CD8-positive, alpha-beta memory T cell (primary cell): ENCODE results near the gene TMA7. TPM values are rescaled to one million over a fixed set of nuclear protein-coding genes. Genes with fewer than 3 reads are reported as not detected.
A peak's percentile ranks its signal among the peaks of the same experiment; 100 is the strongest.

Experiments
- CTCF ChIA-PET: fragments of 350-600 bp; sonication (Branson Sonifier 250); formaldehyde crosslinking; loops from one replicate; lab custom pipeline; 2021; ENCODE audit warnings: antibody characterized with exemption; lab: Charles Lee
- POLR2A ChIA-PET: fragments of 350-600 bp; sonication (Branson Sonifier 250); formaldehyde crosslinking; loops from one replicate; lab custom pipeline; 2021; ENCODE audit warnings: antibody characterized with exemption; lab: Charles Lee
- DNase-seq, 5 donors: peaks; one replicate each; pipeline versions ENCODE4 v3.0.0 to v3.0.0-alpha.2; 2020 to 2022; ENCODE audit warnings: mixed read lengths in 1 of 5
- H3K27ac ChIP-seq: one replicate; pipeline ENCODE4 v1.7.0; 2013; ENCODE audit warnings: low read depth, mild to moderate bottlenecking, low read length, moderate library complexity
- H3K27me3 ChIP-seq: 2 replicates; pipeline ENCODE4 v1.7.0; 2013; ENCODE audit warnings: low read length, mild to moderate bottlenecking; ENCODE audit not compliant: insufficient read depth, poor library complexity, severe bottlenecking
- H3K36me3 ChIP-seq: 2 replicates; pipeline ENCODE4 v1.7.0; 2013; ENCODE audit warnings: mild to moderate bottlenecking, low read length, moderate library complexity; ENCODE audit not compliant: insufficient read depth
- H3K4me1 ChIP-seq: 2 replicates; pipeline ENCODE4 v1.7.0; 2013; ENCODE audit warnings: mild to moderate bottlenecking, low read length, moderate library complexity; ENCODE audit not compliant: insufficient read depth
- H3K4me3 ChIP-seq: 2 replicates; pipeline ENCODE4 v1.7.0; 2013; ENCODE audit warnings: mild to moderate bottlenecking, low read length
- H3K9me3 ChIP-seq: 2 replicates; pipeline ENCODE4 v1.7.0; 2013; ENCODE audit warnings: mild to moderate bottlenecking, low read length
- H3K27ac Mint-ChIP-seq, 8 donors: one replicate each; pipeline ENCODE4 v1.8.0; 2020 to 2021; ENCODE audit warnings: mixed read lengths in 8 of 8, mild to moderate bottlenecking in 6 of 8, inconsistent platforms in 3 of 8, moderate library complexity in 3 of 8
- H3K27me3 Mint-ChIP-seq, 2 donors: one replicate each; pipeline ENCODE4 v1.8.0; 2020 to 2021; ENCODE audit warnings: mixed read lengths in 2 of 2, mild to moderate bottlenecking in 1 of 2, moderate library complexity in 1 of 2
- H3K36me3 Mint-ChIP-seq, 3 donors: one replicate each; pipeline ENCODE4 v1.8.0; 2020 to 2021; ENCODE audit warnings: mixed read lengths in 3 of 3, inconsistent platforms in 1 of 3, mild to moderate bottlenecking in 1 of 3
- H3K4me1 Mint-ChIP-seq, 3 donors: one replicate each; pipeline ENCODE4 v1.8.0; 2020 to 2021; ENCODE audit warnings: mixed read lengths in 3 of 3, inconsistent platforms in 1 of 3, mild to moderate bottlenecking in 1 of 3
- H3K4me3 Mint-ChIP-seq, 7 donors: one replicate each; pipeline ENCODE4 v1.8.0; 2020 to 2021; ENCODE audit warnings: mixed read lengths in 7 of 7, mild to moderate bottlenecking in 6 of 7, moderate library complexity in 4 of 7, inconsistent platforms in 2 of 7
- H3K9me3 Mint-ChIP-seq, 5 donors: one replicate each; pipeline ENCODE4 v1.8.0; 2020 to 2022; ENCODE audit warnings: mixed read lengths in 5 of 5, mild to moderate bottlenecking in 3 of 5, moderate library complexity in 2 of 5, inconsistent platforms in 1 of 5
- polyA plus RNA-seq: library from polyadenylated mRNA; unstranded; fragments of 300-500 nt; fragmentation: Illumina TruSeq; gene quantifications from one replicate; pipeline ENCODE4 v1.2.3, GENCODE V29; 2021
- total RNA-seq, 2 experiments: library from RNA; stranded (reverse); gene quantifications; one replicate each; pipeline ENCODE4 v1.2.3, GENCODE V29; 2021

TMA7 gene
- total and polyA plus RNA-seq, 3 experiments from 2014 or later: 420 to 826 (median 494) TPM

GRCh38 chr3:48446043-48446424 lies 6.0 kb downstream of the TMA7 start:
- peak overlapping the region; percentile 88 for H3K4me3 ChIP-seq
- Mint-ChIP-seq H3K36me3 (peaks cover 0 to 46% (median 8%) of the 10 kb centered on the region in 3 donors), H3K9me3 (no peaks in the 10 kb centered on the region), H3K27me3 (no peaks in the 10 kb centered on the region), H3K27ac (peak overlapping the region; percentile 91 to 96 (median 95)), H3K4me1 (peaks cover 31 to 52% (median 43%) of the 10 kb centered on the region in 3 donors), H3K4me3 (peak overlapping the region; percentile 84 to 94 (median 88))
- H3K4me1 ChIP-seq: peaks cover 32% of the 10 kb centered on the region
- no peaks in the 10 kb centered on the region for H3K9me3 ChIP-seq
- H3K27ac ChIP-seq: peak overlapping the region; percentile 71
- no peak for DNase-seq
- H3K27me3 ChIP-seq: no peaks in the 10 kb centered on the region
- ChIA-PET CTCF (interaction anchor here (0.9 to 4.7 kb wide), 9 partner anchors 11 to 177 kb away, joined by 3 to 60 read pairs (median 5); no protein-coding TSS in a partner anchor), POLR2A (interaction anchor here (0.6 to 1.8 kb wide), 9 partner anchors 10 to 206 kb away, joined by 3 to 10 read pairs (median 4); partner anchors contain the start of genes SHISA5 and ZNF589)
- H3K36me3 ChIP-seq: peaks cover 17% of the 10 kb centered on the region

DNA sequence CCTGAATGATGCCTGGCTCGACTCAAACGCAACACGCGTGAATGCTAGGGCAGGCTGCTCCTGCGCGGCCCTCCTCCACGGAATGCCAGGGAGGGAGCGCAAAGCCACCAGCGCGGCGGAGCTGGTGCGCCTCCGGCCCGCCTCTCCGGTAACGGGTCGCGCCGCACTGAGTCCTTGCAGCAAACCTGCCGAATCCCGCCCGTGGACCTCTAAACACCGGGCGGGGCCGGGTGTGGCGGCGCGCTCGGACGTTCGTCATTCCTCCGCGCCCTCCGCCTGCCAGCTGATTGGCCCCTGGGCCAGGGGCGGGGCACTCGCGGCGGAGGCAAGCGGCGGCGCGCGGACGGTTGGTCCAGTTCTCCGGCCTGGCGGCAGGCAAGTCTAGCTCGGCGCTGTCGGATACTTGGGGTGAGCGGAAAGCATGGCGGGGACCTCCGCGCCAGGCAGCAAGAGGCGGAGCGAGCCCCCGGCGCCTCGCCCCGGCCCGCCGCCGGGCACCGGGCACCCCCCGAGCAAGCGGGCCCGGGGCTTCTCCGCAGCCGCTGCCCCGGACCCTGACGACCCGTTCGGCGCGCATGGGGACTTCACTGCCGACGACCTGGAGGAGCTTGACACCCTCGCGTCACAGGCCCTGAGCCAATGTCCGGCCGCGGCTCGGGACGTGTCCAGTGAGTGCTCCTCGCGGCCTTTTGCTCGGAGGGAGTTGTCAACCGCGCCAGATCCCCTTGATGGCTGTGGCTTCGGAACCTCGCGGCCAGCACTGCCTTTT lies 6.6 kb downstream of the TMA7 start, which contains the start of gene ATRIP:
TSS of gene ATRIP (plus strand) at position 313 of the 769 bp plus-strand sequence. CDS start at position 422, 109 bp downstream.
- H3K4me3 ChIP-seq: peak within 1 kb of the TSS; percentile 88
- Mint-ChIP-seq H3K27me3 (no peaks in the 10 kb centered on the region), H3K4me3 (peak within 1 kb of the TSS; percentile 84 to 94 (median 88)), H3K27ac (peak within 1 kb of the TSS; percentile 91 to 96 (median 95)), H3K4me1 (peaks cover 27 to 46% (median 37%) of the 10 kb centered on the region in 3 donors), H3K36me3 (peaks cover 0 to 47% (median 8%) of the 10 kb centered on the region in 3 donors), H3K9me3 (no peaks in the 10 kb centered on the region)
- DNase-seq: peak; percentile 78 to 89 (median 83)
- no peaks in the 10 kb centered on the region for H3K27me3 ChIP-seq
- H3K9me3 ChIP-seq: no peaks in the 10 kb centered on the region
- H3K27ac ChIP-seq: peak within 1 kb of the TSS; percentile 71
- peaks cover 26% of the 10 kb centered on the region for H3K4me1 ChIP-seq
- peaks cover 14% of the 10 kb centered on the region for H3K36me3 ChIP-seq
- CTCF ChIA-PET: interaction anchor here (0.8 to 4.7 kb wide), 10 partner anchors 11 to 178 kb away, joined by 3 to 60 read pairs (median 4); no protein-coding TSS in a partner anchor
- POLR2A ChIA-PET: interaction anchor here (0.6 to 1.8 kb wide), 9 partner anchors 10 to 206 kb away, joined by 3 to 10 read pairs (median 4); partner anchors contain the start of genes SHISA5 and ZNF589

- Histone ChIP-seq H3K9me3 (no peaks in the 10 kb centered on the region), H3K27me3 (no peaks in the 10 kb centered on the region), H3K27ac (no peak overlapping the region), H3K36me3 (peaks cover 13% of the 10 kb centered on the region), H3K4me3 (no peak overlapping the region), H3K4me1 (peaks cover 12% of the 10 kb centered on the region)
- peaks cover 0 to 53% (median 13%) of the 10 kb centered on the region in 3 donors for H3K36me3 Mint-ChIP-seq
- H3K4me1 Mint-ChIP-seq: peaks cover 11 to 23% (median 19%) of the 10 kb centered on the region in 3 donors
- H3K27me3 Mint-ChIP-seq: no peaks in the 10 kb centered on the region
- no peaks in the 10 kb centered on the region for H3K9me3 Mint-ChIP-seq
- peak overlapping the region in 2 of 8 donors; percentile 29 to 66 for H3K27ac Mint-ChIP-seq
- CTCF ChIA-PET: interaction anchor here (1.1 to 3.9 kb wide), 4 partner anchors 15 to 56 kb away, joined by 3 to 21 read pairs (median 6); no protein-coding TSS in a partner anchor
- no peak for DNase-seq
- H3K4me3 Mint-ChIP-seq: no peak overlapping the region
- POLR2A ChIA-PET: no interaction called here
These were observed 11.2 kb downstream of the TMA7 start for GRCh38 chr3:48451270-48451669.

GRCh38 chr3:48456456-48456855 lies 16.4 kb downstream of the TMA7 start:
- peaks cover 0 to 10% (median 6%) of the 10 kb centered on the region in 3 donors for H3K4me1 Mint-ChIP-seq
- H3K36me3 Mint-ChIP-seq: peaks cover 0 to 79% (median 11%) of the 10 kb centered on the region in 3 donors
- H3K4me1 ChIP-seq: no peaks in the 10 kb centered on the region
- H3K36me3 ChIP-seq: peaks cover 39% of the 10 kb centered on the region
- H3K27ac Mint-ChIP-seq: no peak overlapping the region
- H3K4me3 Mint-ChIP-seq: no peak overlapping the region
- no peaks in the 10 kb centered on the region for H3K9me3 Mint-ChIP-seq
- DNase-seq: no peak
- ChIA-PET POLR2A (interaction anchor here (0.7 to 1.1 kb wide), 2 partner anchors 10 to 17 kb away, joined by 3 to 4 read pairs; partner anchors contain the start of genes ATRIP and CCDC51), CTCF (interaction anchor here (1.5 to 4.3 kb wide), 2 partner anchors 20 to 51 kb away, joined by 5 to 29 read pairs; no protein-coding TSS in a partner anchor)
- no peaks in the 10 kb centered on the region for H3K27me3 ChIP-seq
- H3K4me3 ChIP-seq: no peak overlapping the region
- no peaks in the 10 kb centered on the region for H3K27me3 Mint-ChIP-seq
- no peaks in the 10 kb centered on the region for H3K9me3 ChIP-seq
- no peak overlapping the region for H3K27ac ChIP-seq

- Histone ChIP-seq H3K4me1 (no peaks in the 10 kb centered on the region), H3K4me3 (no peak overlapping the region), H3K9me3 (no peaks in the 10 kb centered on the region), H3K27me3 (no peaks in the 10 kb centered on the region), H3K27ac (no peak overlapping the region), H3K36me3 (peaks cover 28% of the 10 kb centered on the region)
- Mint-ChIP-seq H3K27me3 (no peaks in the 10 kb centered on the region), H3K36me3 (peaks cover 0 to 55% (median 5%) of the 10 kb centered on the region in 3 donors), H3K27ac (no peak overlapping the region), H3K4me3 (no peak overlapping the region), H3K4me1 (peaks cover 0 to 10% (median 6%) of the 10 kb centered on the region in 3 donors), H3K9me3 (no peaks in the 10 kb centered on the region)
- DNase-seq: no peak
- ChIA-PET CTCF (interaction anchor here (4.3 kb wide), 1 partner anchor 23 kb away, joined by 29 read pairs; no protein-coding TSS in a partner anchor), POLR2A (interaction anchor here (0.6 kb wide), 1 partner anchor 30 kb away, joined by 5 read pairs; no protein-coding TSS in a partner anchor)
These were observed 19.3 kb downstream of the TMA7 start for GRCh38 chr3:48459331-48459730.

GRCh38 chr3:48459773-48460516 lies 19.9 kb downstream of the TMA7 start:
- Histone ChIP-seq H3K4me3 (no peak overlapping the region), H3K36me3 (peaks cover 31% of the 10 kb centered on the region), H3K4me1 (peaks cover under 1% of the 10 kb centered on the region), H3K9me3 (no peaks in the 10 kb centered on the region), H3K27me3 (no peaks in the 10 kb centered on the region), H3K27ac (no peak overlapping the region)
- peaks cover 0 to 10% (median 6%) of the 10 kb centered on the region in 3 donors for H3K4me1 Mint-ChIP-seq
- no peaks in the 10 kb centered on the region for H3K27me3 Mint-ChIP-seq
- H3K4me3 Mint-ChIP-seq: no peak overlapping the region
- H3K27ac Mint-ChIP-seq: peak overlapping the region in 1 of 8 donors; percentile 38
- CTCF ChIA-PET: interaction anchor here (3.4 to 4.3 kb wide), 2 partner anchors 24 kb away, joined by 11 to 29 read pairs; no protein-coding TSS in a partner anchor
- POLR2A ChIA-PET: interaction anchor here (0.5 to 0.6 kb wide), 2 partner anchors 29 to 205 kb away, joined by 5 to 6 read pairs; no protein-coding TSS in a partner anchor
- DNase-seq: no peak
- no peaks in the 10 kb centered on the region for H3K9me3 Mint-ChIP-seq
- peaks cover 0 to 49% (median 3%) of the 10 kb centered on the region in 3 donors for H3K36me3 Mint-ChIP-seq

DNA sequence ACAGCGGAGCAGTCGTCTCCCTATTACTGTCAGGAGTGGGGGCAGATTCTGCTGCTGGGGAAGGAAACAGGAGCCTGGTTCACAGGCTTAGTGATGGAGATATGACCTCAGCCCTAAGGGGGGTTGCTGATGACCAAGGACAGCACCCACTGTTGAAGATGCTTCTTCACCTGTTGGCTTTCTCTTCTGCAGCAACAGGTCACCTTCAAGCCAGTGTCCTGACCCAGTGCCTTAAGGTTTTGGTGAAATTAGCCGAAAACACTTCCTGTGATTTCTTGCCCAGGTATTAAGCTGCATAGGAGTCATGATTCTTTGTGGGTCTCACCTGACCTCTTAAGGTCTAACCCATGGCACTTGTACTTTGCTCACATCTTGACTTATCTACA lies 20.5 kb downstream of the TMA7 start:
- POLR2A ChIA-PET: no interaction called here
- peak overlapping the region in 5 of 8 donors; percentile 8 to 74 (median 58) for H3K27ac Mint-ChIP-seq
- H3K27me3 ChIP-seq: no peaks in the 10 kb centered on the region
- no peak overlapping the region for H3K4me3 ChIP-seq
- no peak overlapping the region for H3K4me3 Mint-ChIP-seq
- H3K36me3 Mint-ChIP-seq: peaks cover 0 to 44% (median 2%) of the 10 kb centered on the region in 3 donors
- H3K4me1 ChIP-seq: peaks cover 6% of the 10 kb centered on the region
- no peaks in the 10 kb centered on the region for H3K27me3 Mint-ChIP-seq
- H3K4me1 Mint-ChIP-seq: peaks cover 2 to 16% (median 11%) of the 10 kb centered on the region in 3 donors
- no peak for DNase-seq
- H3K27ac ChIP-seq: no peak overlapping the region
- H3K36me3 ChIP-seq: peaks cover 31% of the 10 kb centered on the region
- no peaks in the 10 kb centered on the region for H3K9me3 Mint-ChIP-seq
- H3K9me3 ChIP-seq: no peaks in the 10 kb centered on the region
- CTCF ChIA-PET: interaction anchor here (3.4 kb wide), 1 partner anchor 25 kb away, joined by 11 read pairs; no protein-coding TSS in a partner anchor
